GM18909 (cell line): ENCODE measurements around the gene EXOC4.

Source experiments
- ATAC-seq: cut with Tn5 transposase; IDR thresholded peaks from one replicate; pipeline ENCODE4 v1.9.1; 2021; ENCODE audit warnings: mild to moderate bottlenecking; ENCODE audit not compliant: unreplicated experiment, poor library complexity

The EXOC4 gene

DNA sequence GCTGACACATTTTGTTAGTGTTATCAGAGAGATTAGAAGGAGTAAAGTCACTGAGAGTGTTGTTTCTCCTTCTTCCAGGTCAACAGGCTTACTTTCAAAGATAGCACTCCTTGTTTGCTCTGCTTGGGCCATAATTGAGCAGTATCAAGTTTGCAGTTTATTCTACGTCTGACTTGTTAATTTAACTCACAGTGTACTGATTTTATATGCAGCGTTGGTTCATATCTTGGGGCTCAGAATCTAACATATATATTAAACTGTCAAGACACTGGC, 430.2 kb downstream of the EXOC4 start:
- no peak for ATAC-seq

DNA sequence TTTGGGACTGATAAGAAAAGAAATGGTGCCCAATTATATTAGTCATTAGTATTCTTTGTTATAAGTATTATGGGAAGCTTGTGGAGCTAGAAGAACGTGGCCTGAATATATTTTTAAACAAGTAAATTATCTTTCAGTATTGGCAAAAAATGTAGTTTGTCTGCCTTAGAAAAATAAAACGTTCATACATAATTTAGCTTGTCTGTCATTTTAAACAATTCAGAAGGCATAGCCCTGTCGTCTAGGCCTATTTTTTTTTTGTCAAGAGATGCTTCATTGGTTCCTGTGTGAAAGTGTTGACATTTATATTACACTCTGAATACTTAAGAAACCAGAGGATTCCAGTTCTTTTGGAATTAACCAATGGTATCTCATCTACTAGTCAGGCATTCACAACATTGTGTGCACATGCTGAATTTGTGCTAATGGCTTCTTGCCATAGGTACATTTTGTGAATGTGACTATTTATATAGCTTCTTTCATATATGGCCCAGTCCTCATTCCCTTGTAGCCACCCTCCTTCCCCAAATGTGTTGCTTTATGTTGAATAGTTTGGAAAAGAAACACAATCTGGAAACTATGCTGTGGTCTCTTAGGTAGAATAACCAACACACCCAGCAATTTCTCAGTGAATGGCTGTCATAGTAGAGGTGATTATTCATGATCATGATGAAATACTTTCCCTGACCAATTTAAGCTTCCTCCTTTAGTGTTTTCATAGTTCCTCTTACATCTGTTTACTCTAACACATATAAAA, 435.8 kb downstream of the EXOC4 start:
- no peak for ATAC-seq

DNA sequence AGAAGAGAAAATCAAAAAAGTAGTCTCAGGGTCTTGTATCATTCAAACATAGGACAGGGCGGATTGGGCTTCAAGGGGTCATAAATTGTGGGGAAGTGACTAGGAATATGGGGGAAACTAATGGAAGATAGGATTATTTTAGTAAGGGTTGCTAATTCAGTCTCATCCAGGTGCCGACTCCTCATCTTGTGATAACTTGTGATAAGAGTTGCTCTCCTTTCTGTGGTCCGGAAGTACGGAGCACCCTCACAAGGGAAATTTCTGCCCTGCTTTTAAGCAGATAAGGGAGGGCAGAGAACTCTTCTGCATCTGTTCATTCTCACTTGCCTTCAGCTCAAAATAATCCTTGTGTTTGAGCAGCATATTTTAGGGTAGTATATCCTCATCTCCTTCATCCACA, 437.9 kb downstream of the EXOC4 start:
- no peak for ATAC-seq

DNA sequence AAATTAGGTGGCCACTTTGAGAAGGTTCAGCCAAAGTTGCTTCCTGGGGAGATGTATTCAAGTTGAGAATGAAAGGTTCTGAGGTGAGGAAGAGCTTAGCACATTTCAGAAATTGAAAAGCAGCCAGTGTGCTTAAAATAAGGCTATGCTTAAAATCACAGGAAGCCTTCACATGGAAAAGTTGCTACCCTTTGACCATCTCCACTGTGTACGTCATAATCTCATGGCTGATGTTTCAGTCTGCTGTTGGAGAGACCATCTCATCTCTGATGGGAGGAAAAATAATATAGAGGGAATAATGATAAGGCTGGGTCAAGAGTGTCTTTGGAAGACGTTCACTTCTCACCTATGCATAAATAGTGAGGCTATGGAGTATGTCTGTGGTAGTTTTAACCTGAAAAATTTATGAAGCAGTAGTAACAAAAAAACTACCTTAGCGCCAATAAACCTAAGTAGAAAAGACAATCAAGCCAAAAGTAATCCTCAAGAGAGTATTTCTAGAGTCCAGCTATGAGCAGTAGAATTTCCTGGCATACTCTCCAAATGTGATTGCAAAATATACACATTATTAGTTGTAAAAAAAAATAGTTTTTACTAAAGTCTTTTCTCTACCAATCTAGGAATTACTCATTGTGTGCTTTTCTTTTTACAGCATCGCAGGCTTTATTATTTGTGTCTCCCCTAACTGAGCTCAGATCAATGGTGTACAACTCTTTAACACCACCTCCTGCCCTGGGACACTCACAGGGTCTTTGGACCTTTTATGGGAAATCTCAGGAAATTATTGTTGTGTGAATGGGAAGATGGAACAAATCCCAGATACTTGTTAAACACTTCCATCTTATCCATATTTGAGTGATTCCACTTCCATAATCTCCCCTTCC, 439.1 kb downstream of the EXOC4 start:
- no peak for ATAC-seq

DNA sequence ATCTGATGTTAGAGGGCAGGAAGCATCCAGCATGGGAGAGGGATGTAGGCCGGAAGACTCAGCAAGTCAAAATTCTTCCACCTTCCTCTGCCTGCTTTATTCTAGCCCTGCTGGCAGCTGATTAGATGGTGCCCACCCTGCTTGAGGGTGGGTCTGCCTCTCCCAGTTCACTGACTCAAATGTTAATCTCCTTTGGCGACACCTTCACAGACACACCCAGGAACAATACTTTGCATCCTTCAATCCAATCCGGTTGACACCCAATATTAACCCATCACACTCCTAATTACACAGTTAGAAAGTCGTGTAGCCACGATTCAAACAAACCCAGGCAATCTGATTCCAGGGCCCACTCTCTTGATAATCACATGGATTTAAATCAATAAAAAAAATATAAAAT, 440.4 kb downstream of the EXOC4 start:
- no peak for ATAC-seq

DNA sequence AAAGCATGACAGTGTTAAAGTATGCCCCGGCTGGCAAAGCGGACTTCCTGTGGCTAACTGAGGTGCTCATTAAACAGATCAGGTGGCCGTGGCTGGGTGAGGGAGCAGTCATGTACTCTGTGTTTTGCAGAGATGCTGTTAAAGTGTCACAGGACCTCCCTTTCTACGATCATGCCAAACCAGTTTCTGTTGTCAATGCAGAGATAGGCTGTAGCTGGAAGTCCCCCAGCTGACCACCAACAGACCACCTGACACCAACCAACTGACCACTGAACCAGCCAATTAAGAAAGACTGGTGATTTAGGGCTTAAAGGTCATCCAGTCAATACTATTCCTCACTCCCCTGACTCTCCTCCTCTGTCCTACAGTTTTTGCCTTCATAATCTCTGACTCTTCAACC, 443.2 kb downstream of the EXOC4 start:
- ATAC-seq = no peak

DNA sequence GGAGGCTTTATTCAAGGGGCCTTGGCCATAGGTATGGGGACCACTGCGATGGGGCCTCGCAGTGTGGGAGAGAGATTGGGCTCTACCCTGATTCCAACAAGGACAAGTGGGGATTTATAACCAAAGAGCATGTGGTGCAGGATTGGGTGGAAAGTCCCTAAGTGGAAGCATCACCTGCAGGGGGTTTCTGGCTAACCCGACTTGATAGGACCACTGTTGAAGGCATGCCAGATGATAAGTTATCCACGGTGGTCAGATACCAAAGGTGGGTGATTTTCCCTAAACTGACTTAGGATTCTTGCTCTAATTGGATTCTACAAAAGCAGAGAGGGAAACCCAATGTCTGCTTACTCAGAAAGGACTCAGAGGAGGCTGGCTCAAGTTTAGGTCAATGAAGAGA, 444.7 kb downstream of the EXOC4 start:
- ATAC-seq = no peak

DNA sequence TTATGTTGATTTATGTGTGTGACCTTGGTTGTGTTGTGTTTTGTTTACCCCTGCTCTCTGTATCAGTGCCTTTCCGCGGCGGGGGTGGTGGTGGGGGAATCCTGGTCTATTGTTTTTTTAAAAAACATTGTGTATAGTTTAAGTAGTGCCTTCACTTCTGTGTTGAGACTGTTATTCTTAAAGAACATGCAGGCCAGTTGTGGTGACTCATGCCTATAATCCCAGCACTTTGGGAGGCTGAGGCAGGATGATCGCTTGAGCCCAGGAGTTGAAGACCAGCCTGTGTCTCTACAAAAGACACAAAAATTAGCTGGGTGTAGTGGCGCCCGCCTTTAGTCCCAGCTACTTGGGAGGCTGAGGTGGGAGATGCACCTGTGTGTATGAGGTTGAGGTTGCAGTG, 445.2 kb downstream of the EXOC4 start:
- ATAC-seq = no peak

DNA sequence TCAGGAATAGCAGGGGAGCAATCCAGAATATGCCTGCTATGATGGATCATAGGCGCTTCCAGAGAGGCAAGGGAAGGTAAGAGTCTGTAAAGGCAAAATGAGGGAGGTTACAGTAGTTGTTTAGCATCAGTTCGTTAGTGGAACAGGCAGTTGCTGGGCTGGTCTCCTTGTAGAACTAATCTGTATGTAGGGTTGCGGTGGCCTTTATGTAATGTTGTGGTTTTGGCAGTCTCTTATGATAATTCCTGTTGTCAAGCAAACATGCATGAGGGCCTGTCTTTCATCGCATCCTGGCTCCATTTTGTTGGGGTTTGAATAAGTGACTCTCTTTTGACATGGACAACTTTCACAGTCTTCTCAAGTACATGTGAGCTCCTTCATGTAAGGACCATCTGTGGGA, 446.5 kb downstream of the EXOC4 start:
- ATAC-seq = no peak

DNA sequence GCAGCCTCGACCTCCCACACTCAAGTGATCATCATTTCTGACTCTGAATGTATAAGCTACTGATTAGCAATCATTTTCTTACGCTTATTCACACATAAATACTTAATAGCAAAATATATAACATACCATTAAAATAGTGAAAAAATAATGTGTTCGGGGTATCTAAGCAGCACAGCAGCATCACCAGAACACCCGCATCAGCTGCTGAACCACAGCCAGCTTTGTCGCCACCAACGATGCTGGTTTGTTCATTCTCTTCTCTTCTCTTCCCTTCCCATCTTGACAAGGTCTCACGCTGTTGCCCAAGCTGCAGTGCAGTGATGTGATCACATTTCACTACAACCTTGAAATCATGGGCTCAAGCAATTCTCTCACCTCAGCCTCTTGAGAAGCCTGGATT, 449.2 kb downstream of the EXOC4 start:
- ATAC-seq = no peak

DNA sequence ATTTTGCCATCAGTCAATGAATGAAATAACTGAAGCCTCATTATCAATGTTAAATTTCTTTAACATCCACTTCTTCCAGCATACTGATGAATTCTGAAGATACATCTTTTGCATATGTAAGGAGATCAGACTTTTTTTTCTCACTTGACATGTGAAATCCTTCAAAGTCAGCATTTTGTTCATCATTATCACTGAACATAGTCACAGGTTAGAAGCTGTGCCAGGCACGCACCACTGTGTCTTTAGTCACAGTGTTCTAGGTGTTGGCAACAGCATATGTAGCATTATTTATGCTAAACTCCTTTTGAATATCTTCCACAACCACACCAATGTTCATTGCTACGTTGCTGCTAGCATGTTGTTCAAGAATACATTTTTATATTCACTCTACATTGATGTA, 450.1 kb downstream of the EXOC4 start:
- no peak for ATAC-seq

DNA sequence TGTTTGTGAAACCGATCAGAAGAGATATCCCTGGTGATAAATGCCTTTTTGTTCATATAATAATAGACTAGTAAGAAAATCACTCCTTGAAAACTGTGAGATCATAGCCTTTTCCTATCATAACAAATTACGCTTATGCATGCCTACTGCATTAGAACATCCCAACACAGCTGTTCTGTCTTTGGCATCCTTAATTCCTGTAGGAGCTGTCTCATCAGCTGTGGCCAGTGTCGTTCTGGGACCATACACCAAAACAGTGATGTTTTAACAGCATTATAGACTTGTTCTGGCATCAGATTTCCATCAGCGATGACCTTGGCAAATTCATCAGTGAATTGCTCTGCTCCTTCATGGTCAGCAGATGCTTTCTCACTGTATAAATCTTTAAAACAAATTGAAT, 450.7 kb downstream of the EXOC4 start:
- ATAC-seq = no peak

DNA sequence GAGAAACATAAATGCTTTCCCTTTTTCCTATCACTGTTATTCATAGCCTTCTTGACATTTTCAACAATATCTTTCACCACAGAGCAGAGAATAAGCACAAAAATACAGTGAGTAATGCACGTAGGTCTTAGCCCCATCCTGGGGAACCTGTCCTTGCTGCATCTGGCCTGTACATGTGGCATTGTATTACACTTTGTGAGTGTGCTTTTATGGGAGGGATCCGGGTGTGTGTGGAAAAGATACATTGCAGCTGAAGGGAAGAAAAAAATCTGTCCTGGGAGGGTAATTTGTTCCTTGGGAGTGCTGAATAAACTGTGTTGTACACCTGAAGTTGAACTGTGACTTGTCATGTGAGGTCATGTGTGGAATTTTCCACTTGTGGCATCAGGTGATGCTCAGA, 451.6 kb downstream of the EXOC4 start:
- no peak for ATAC-seq

DNA sequence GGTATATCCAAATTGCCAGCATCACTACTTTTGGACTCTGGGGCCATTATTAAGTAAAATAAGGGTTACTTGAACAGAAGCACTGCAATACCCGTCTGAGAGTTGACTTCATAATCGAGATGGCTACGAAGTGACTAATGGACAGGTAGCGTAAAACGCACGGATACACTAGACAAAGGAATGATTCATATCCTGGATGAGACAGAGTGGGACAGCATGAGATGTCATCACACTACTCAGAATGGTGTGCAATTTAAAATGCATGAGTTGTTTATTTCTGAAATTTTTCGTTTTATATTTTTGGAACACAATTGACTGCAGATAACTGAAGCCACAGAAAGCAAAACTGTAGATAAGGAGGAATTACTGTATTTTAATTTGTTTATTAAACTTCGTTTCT, 452.7 kb downstream of the EXOC4 start:
- no peak for ATAC-seq

DNA sequence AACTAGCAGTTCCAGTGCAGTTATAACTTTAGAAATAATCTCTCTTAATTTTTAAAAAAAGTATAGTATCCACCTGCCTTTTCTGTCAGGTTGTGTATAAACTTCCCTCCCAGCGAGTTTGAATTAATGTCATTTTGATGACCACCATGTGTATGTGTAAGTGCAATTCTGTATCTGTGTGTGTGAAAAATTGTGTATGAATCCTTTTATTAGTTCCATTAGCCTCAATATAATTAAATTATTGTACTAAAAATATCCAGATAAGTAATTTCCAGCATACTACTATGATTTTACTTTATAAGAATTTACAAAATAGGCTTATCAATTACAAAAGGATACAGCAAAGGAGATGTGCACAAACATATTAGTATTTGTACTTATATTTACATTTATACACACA, 453.1 kb downstream of the EXOC4 start:
- no peak for ATAC-seq

DNA sequence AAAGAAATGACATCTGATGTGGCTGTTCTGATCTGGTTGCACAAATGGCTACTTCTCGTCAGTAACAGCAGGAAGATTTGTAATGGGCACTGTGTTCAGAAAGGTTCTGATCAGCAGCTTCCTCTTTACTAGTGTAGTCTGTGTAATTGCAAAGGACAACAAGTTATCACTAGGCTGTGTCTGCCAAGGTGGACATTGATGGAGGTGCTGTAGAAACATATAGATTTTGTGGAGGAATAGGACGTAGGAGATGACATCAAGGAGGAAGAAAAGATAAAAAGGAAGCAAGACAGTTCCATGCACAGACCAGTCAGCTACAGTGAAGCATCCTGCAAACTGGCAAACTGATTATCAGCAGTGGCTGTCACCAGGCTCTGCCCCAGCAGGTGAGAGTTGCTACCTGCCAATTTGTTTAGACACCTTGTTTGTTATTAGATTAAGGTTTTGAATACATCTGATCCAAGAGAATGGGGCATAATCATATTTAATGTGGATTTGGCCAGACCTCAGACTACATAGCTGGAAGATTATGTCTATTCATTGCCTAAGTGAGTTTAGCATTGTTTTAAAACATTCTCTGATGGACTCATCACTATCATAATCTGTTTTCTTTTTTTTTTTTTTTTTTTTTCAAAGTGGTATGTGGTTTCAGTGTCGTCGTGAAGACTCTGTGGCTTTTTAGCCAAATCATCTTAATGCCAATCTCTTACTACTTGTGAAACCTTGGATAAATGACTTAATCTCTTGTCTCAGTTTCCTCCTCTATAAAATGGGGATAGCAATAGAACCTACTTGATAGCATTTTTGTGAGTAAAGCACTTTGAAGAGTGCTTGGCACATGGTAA, 456.4 kb downstream of the EXOC4 start:
- ATAC-seq = no peak

DNA sequence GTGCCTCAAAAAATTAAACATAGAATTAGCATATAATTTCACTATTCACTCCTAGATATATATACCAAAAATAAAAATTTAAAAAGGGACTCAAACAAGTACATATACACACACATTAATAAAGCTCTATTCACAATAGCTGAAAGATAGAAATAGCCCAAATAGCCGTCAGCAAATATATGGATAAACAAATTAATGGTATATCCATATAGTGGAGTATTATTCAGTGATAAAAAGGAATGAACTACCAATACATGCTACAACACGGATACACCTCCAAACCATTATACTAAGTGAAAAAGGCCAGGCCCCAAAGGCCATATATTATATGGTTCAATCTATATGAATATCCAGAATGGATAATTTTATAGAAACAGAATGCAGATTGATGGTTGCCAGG, 459.7 kb downstream of the EXOC4 start:
- no peak for ATAC-seq

DNA sequence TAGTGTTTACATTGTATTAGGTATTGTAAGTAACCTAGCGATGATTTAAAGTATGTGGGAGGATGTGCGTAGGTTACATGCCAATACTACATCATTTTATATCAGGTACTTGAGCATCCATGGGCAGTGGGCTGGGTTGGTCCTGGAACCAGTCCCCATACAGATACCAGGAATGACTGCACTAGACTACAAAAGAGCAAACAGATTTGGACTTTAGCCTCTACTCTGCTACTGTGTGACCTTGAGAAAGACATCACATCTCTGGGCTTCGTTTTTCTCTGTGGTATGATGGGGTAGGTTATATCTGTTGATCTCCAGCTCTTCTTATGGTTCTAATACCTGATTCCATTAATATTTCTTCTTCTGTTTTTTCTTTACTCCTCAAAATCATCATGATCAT, 461.8 kb downstream of the EXOC4 start:
- ATAC-seq = no peak

DNA sequence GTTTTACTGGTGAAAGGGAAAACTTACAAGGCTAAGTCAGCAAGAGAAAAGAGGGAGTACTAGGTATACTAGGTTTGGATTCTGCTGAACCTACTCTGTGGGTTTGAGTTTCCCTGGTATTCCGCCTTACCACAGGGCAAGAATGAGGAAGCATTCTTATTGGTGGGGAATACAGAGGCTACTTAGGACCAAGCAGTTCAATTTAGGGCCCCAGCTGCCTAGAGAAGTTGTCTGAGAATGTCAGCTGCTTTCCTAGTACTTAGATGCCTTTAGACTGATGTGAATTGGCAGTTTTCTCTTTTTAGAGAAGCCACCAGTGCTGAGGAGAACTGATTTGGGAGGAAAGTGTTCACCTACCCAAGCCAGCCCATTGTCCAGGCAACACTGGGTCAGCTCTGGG, 465.3 kb downstream of the EXOC4 start:
- ATAC-seq = no peak

DNA sequence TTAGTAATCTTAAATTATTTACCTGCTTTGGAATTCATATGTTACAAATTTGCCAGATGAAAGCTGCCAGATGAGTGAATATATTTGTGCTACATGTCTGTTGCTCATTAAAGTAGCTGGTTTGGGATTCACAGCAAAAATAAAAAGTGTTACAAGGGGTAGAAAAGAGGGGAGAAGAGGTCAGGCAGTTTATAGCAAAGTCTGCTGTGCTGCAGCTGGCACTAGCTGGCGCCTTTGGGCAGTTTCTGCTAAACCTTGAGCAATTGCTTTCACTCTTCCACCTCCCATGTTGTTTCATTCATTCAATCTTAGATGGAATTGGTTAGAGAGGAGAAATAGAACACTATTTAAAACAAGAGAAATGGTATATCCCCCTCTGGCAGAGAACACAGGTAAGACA, 470.2 kb downstream of the EXOC4 start:
- ATAC-seq = no peak

DNA sequence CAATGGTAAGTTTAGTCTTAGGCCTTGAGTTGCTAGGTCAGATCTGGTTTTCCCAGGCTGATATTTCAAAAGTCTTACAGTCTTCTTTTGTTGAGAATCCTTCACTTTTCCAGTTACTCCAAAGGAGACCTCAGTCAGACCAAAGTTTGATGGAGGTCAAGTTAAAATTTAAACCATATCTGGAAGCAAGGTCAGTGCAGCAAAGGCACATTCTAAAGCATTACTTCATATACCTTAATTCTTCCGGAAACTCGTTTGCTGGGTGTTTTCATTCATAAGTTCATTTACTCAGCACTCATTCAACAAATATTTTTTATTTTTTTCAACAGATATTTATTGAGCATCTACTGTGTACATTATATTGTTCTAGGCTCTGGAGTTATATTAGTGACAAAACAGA, 471.3 kb downstream of the EXOC4 start:
- ATAC-seq = no peak
